ENCODE data around the gene PPP1CB. TPM values are rescaled to one million over a fixed set of nuclear protein-coding genes. Genes with fewer than 3 reads are reported as not detected.

PPP1CB gene
- total RNA-seq, 1 experiment from 2014 or later = 190 TPM

DNA sequence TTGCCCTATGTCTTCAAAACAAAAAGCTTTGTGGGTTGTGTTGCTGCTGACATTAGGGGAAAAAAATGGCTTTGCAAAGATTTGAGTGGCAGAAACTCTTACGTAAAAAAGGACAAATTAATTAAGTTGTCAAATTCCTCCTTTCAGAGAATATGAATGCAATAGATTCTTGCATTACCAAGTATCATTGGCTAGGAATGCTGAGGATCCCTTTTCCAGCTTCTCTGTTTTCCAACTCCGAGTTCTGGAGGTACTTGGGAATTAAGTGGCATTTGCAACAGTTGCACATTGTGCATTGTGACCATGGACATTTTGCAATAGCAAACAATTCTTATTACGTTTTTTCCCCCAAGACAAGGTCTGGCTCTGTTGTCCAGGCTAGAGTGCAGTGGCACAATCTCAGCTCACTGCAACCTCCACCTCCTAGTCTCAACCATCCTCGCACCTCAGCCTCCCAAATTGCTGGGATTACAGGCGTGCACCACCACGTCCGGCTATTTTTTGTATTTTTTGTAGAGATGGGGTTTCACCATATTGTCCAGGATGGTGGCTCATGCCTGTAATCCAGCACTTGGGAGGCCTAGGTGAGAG is 29.9 kb upstream of the PPP1CB start:
- no peak overlapping the region for H3K4me3 Mint-ChIP-seq (ENCODE audit: unreplicated experiment)
- Histone ChIP-seq H3K9me3 (no peaks in the 10 kb centered on the region), H3K27me3 (replicated peaks; ENCODE audit: control insufficient read depth, insufficient read depth, low read length) (no peaks in the 10 kb centered on the region), H3K4me1 (peaks cover 11% of the 10 kb centered on the region), H3K36me3 (ENCODE audit: control insufficient read depth, insufficient read depth, low read length) (no peaks in the 10 kb centered on the region), H3K4me3 (ENCODE audit: low read depth, low read length) (no peak overlapping the region)
- no TSS peak for BruUV-seq (replicated peaks)
- no peaks in the 10 kb centered on the region for H3K9me3 Mint-ChIP-seq (ENCODE audit: unreplicated experiment)
- H3K27me3 Mint-ChIP-seq (ENCODE audit: insufficient read depth, unreplicated experiment) = no peaks in the 10 kb centered on the region
- H3K4me1 Mint-ChIP-seq (ENCODE audit: low read depth, unreplicated experiment) = peaks cover 11% of the 10 kb centered on the region
- no peak for DNase-seq
- no peak overlapping the region for H3K27ac Mint-ChIP-seq (ENCODE audit: unreplicated experiment)
- peaks cover 6% of the 10 kb centered on the region for H3K36me3 Mint-ChIP-seq (ENCODE audit: insufficient read depth, unreplicated experiment)
- ChIA-PET POLR2A (interaction anchor here (0.6 kb wide), 1 partner anchor 30 kb away, joined by 3 read pairs; the partner anchor contains the start of gene PPP1CB), CTCF (no interaction called here)
- intact Hi-C loops (cut with micrococcal nuclease; ENCODE audit: unreplicated experiment) = loop anchor here (5.0 kb wide), 1 partner anchor 59 kb away; no protein-coding TSS in a partner anchor
- TF ChIP-seq, protein P1, sequence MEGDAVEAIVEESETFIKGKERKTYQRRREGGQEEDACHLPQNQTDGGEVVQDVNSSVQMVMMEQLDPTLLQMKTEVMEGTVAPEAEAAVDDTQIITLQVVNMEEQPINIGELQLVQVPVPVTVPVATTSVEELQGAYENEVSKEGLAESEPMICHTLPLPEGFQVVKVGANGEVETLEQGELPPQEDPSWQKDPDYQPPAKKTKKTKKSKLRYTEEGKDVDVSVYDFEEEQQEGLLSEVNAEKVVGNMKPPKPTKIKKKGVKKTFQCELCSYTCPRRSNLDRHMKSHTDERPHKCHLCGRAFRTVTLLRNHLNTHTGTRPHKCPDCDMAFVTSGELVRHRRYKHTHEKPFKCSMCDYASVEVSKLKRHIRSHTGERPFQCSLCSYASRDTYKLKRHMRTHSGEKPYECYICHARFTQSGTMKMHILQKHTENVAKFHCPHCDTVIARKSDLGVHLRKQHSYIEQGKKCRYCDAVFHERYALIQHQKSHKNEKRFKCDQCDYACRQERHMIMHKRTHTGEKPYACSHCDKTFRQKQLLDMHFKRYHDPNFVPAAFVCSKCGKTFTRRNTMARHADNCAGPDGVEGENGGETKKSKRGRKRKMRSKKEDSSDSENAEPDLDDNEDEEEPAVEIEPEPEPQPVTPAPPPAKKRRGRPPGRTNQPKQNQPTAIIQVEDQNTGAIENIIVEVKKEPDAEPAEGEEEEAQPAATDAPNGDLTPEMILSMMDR (IDR thresholded peaks at IDR 0.05; ENCODE audit: insufficient read depth in 1 of 2, low read depth in 1 of 2, low read length in 1 of 2, severe bottlenecking in 1 of 2, unreplicated experiment in 1 of 2) = no peak

DNA sequence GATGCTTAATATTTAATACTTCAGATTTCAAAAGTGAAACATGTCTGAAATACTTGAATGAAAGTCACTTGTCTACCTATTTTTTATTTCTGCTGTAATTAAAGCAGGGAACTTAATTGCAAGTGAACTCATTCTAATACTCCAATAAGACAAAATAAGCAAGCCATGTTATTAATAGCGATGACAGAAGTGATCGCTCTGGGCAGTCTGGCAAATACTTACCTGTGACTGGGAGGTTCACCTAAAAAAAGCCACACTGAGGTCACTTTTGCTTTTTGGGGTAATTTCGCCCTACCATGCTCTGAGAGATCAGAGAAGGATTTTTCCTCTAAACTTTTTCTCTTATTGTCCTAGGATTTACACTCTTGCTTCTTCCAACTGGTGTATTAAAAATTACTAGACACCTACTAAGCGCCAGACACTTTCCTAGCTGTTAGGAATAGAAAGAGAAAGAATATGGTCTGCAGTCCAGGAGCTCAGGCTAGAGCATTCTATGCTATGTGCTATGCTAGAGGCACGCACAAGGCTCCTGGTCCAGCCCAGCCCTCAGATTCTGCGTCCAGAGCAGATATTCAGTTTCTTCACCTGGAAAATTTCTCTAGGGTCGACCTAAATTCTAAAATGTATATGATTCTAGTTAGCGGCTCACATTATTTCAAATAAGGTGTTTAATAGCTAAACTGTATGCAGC is 26.5 kb upstream of the PPP1CB start:
- CTCF ChIA-PET = no interaction called here

DNA sequence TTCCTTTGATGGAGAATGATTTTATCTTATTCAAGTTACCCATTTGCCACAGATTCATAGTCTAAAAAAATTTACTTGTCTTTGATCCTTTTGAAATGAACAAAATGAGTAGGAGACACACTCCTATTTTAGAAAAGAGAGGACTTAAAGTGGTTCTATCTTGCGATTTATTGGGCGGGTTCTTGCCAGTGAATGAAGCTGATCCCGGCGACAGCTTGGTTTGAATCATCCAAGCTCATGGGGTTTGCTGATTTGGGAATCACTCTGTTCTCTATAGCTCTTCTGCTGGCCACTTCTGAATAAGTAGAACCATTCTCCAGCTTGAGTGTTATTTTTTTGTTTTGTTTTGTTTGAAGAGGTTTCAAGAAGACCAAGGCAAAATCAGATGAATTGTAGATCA is 25.5 kb upstream of the PPP1CB start:
- DNase-seq = no peak
- intact Hi-C loops (cut with micrococcal nuclease; ENCODE audit: unreplicated experiment) = no loop called here
- Histone ChIP-seq H3K27me3 (replicated peaks; ENCODE audit: control insufficient read depth, insufficient read depth, low read length) (no peaks in the 10 kb centered on the region), H3K9me3 (no peaks in the 10 kb centered on the region), H3K4me1 (no peaks in the 10 kb centered on the region; the same call in 1 of the 2 replicates), H3K36me3 (ENCODE audit: control insufficient read depth, insufficient read depth, low read length) (no peaks in the 10 kb centered on the region), H3K4me3 (ENCODE audit: low read depth, low read length) (no peak overlapping the region)
- ChIA-PET CTCF (no interaction called here), POLR2A (interaction anchor here (0.6 kb wide), 1 partner anchor 9 kb away, joined by 4 read pairs; no protein-coding TSS in a partner anchor)
- Mint-ChIP-seq H3K9me3 (ENCODE audit: unreplicated experiment) (no peaks in the 10 kb centered on the region), H3K4me1 (ENCODE audit: low read depth, unreplicated experiment) (no peaks in the 10 kb centered on the region), H3K27ac (ENCODE audit: unreplicated experiment) (no peak overlapping the region), H3K4me3 (ENCODE audit: unreplicated experiment) (no peak overlapping the region), H3K27me3 (ENCODE audit: insufficient read depth, unreplicated experiment) (no peaks in the 10 kb centered on the region), H3K36me3 (ENCODE audit: insufficient read depth, unreplicated experiment) (no peaks in the 10 kb centered on the region)
- BruUV-seq (replicated peaks) = no TSS peak
- TF ChIP-seq, protein P1 (IDR thresholded peaks at IDR 0.05; ENCODE audit: insufficient read depth in 1 of 2, low read depth in 1 of 2, low read length in 1 of 2, severe bottlenecking in 1 of 2, unreplicated experiment in 1 of 2) = no peak

More for the DNA sequence above, 26.5 kb upstream of the PPP1CB start:
- no peak overlapping the region for H3K4me3 ChIP-seq (ENCODE audit: low read depth, low read length)
- Mint-ChIP-seq H3K4me3 (ENCODE audit: unreplicated experiment) (no peak overlapping the region), H3K27me3 (ENCODE audit: insufficient read depth, unreplicated experiment) (no peaks in the 10 kb centered on the region), H3K36me3 (ENCODE audit: insufficient read depth, unreplicated experiment) (no peaks in the 10 kb centered on the region), H3K27ac (ENCODE audit: unreplicated experiment) (no peak overlapping the region), H3K9me3 (ENCODE audit: unreplicated experiment) (no peaks in the 10 kb centered on the region), H3K4me1 (ENCODE audit: low read depth, unreplicated experiment) (no peaks in the 10 kb centered on the region)
- no peaks in the 10 kb centered on the region for H3K36me3 ChIP-seq (ENCODE audit: control insufficient read depth, insufficient read depth, low read length)
- H3K27me3 ChIP-seq (replicated peaks; ENCODE audit: control insufficient read depth, insufficient read depth, low read length) = no peaks in the 10 kb centered on the region
- DNase-seq = no peak
- H3K4me1 ChIP-seq = no peaks in the 10 kb centered on the region; the same call in 1 of the 2 replicates
- BruUV-seq (replicated peaks) = no TSS peak
- POLR2A ChIA-PET = interaction anchor here (0.6 kb wide), 1 partner anchor 8 kb away, joined by 4 read pairs; no protein-coding TSS in a partner anchor
- no peaks in the 10 kb centered on the region for H3K9me3 ChIP-seq
- intact Hi-C loops (cut with micrococcal nuclease; ENCODE audit: unreplicated experiment) = no loop called here
- TF ChIP-seq, protein P1 (IDR thresholded peaks at IDR 0.05; ENCODE audit: insufficient read depth in 1 of 2, low read depth in 1 of 2, low read length in 1 of 2, severe bottlenecking in 1 of 2, unreplicated experiment in 1 of 2) = no peak

Data from Caco-2 (cell line).